NB4 (cell line): ENCODE results near the gene CCR7.
A peak's percentile ranks its signal among the peaks of the same experiment; 100 is the strongest.

ENCODE experiments used
- DNase-seq: peaks from one replicate; pipeline ENCODE4 v3.0.0; 2010; ENCODE audit warnings: low read depth
- H3K4me3 ChIP-seq: one replicate; pipeline ENCODE4 v1.5.1; 2011; ENCODE audit warnings: mild to moderate bottlenecking, low read depth, low read length, moderate library complexity
- CTCF ChIP-seq: IDR thresholded peaks from one replicate; pipeline ENCODE4 v1.5.1; 2012; ENCODE audit warnings: low read depth, low read length
- MAX ChIP-seq: IDR thresholded peaks from 2 replicates; pipeline ENCODE4 v1.6.1; 2011; ENCODE audit warnings: low read depth, low read length
- MYC ChIP-seq: IDR thresholded peaks from 2 replicates; pipeline ENCODE4 v1.6.1; 2011; ENCODE audit warnings: low read depth, low read length
- POLR2A ChIP-seq: IDR thresholded peaks from 2 replicates; pipeline ENCODE4 v1.6.1; 2011; ENCODE audit warnings: mild to moderate bottlenecking; ENCODE audit not compliant: insufficient read length; ENCODE audit errors: extremely low read depth

CCR7 gene

GRCh38 chr17:40517981-40518380 is 47.3 kb downstream of the CCR7 start:
- H3K4me3 ChIP-seq, result peak overlapping the region; percentile 9
- TF ChIP-seq POLR2A, result no peak
- TF ChIP-seq MYC, result no peak
- no peak for TF ChIP-seq CTCF
- peak; percentile 67 for DNase-seq

- peak overlapping the region; percentile 39 for H3K4me3 ChIP-seq
- TF ChIP-seq POLR2A, result no peak
- TF ChIP-seq MAX, result 0 out of 2 replicates have a peak, but pooled peaks have one; percentile 15
- peak; percentile 46 for DNase-seq
Measured at GRCh38 chr17:40517286-40517662, 48.0 kb downstream of the CCR7 start.

- TF ChIP-seq MYC, result no peak
- no peak for TF ChIP-seq CTCF
- peak; percentile 28 for TF ChIP-seq POLR2A
- peak; percentile 32 for TF ChIP-seq MAX
- H3K4me3 ChIP-seq, result peak overlapping the region; percentile 39
- DNase-seq, result peak; percentile 91
Measured at GRCh38 chr17:40516581-40517285, 48.5 kb downstream of the CCR7 start.

GRCh38 chr17:40515491-40516041 is 49.7 kb downstream of the CCR7 start:
- no peak for TF ChIP-seq CTCF
- TF ChIP-seq POLR2A, result no peak
- no peak for TF ChIP-seq MAX
- TF ChIP-seq MYC, result no peak
- DNase-seq, result peak; percentile 40
- no peak overlapping the region for H3K4me3 ChIP-seq

GRCh38 chr17:40515011-40515410 is 50.3 kb downstream of the CCR7 start:
- no peak overlapping the region for H3K4me3 ChIP-seq
- no peak for DNase-seq
- TF ChIP-seq POLR2A, result no peak
- no peak for TF ChIP-seq CTCF
- TF ChIP-seq MYC, result no peak
- TF ChIP-seq MAX, result no peak

- no peak overlapping the region for H3K4me3 ChIP-seq
- no peak for DNase-seq
- TF ChIP-seq POLR2A, result no peak
- TF ChIP-seq CTCF, result no peak
- no peak for TF ChIP-seq MYC
- no peak for TF ChIP-seq MAX
Measured at GRCh38 chr17:40514013-40514875, 51.0 kb downstream of the CCR7 start.
